Thoracic aorta (tissue), 2 donors: ENCODE results near the gene CDC16. TPM values are rescaled to one million over a fixed set of nuclear protein-coding genes. Genes with fewer than 3 reads are reported as not detected.

Experiments used
- ATAC-seq: fragments of 150-250 bp; one replicate; pipeline ENCODE4 v1.8.0; 2017; ENCODE audit warnings: low read depth; ENCODE audit not compliant: insufficient number of reproducible peaks, low FRiP score
- DNase-seq: peaks from one replicate; pipeline ENCODE4 v3.0.0-alpha.2; 2020; ENCODE audit warnings: low spot score
- H3K27ac ChIP-seq, 2 donors: fragments of 200-600 bp; sonication (generic); 1 replicate in 1 of 2; 2 replicates in 1 of 2; pipeline ENCODE4 v1.5.1; 2016; ENCODE audit warnings: mild to moderate bottlenecking in 2 of 2, moderate library complexity in 2 of 2
- H3K27me3 ChIP-seq: fragments of 200-600 bp; sonication (generic); replicated peaks from 2 replicates; pipeline ENCODE4 v1.6.0; 2016; ENCODE audit warnings: mild to moderate bottlenecking; ENCODE audit not compliant: insufficient read depth
- H3K36me3 ChIP-seq: fragments of 200-600 bp; sonication (generic); one replicate; pipeline ENCODE4 v1.5.1; 2016
- H3K4me1 ChIP-seq, 2 donors: fragments of 200-600 bp; sonication (generic); 1 replicate in 1 of 2; 2 replicates in 1 of 2; pipeline versions ENCODE4 v1.5.1 to v1.6.0; 2016; ENCODE audit warnings: low read depth in 2 of 2, mild to moderate bottlenecking in 1 of 2; ENCODE audit not compliant: control insufficient read depth in 1 of 2
- H3K4me3 ChIP-seq: fragments of 200-600 bp; sonication (generic); 2 replicates; pipeline ENCODE4 v1.5.1; 2016; ENCODE audit warnings: mild to moderate bottlenecking
- H3K9me3 ChIP-seq: fragments of 200-600 bp; sonication (generic); 2 replicates; pipeline ENCODE4 v1.5.1; 2016
- CTCF ChIP-seq: fragments of 200-600 bp; sonication (generic); IDR thresholded peaks from one replicate; pipeline ENCODE4 v1.5.1; 2019; ENCODE audit warnings: antibody characterized with exemption
- total RNA-seq, 2 donors: library from RNA; depleted of rRNA; stranded (reverse); fragments of >200 nt; gene quantifications; one replicate each; pipeline versions ENCODE4 v1.1.0 to v1.2.3, GENCODE V29; 2016

The CDC16 gene
- total RNA-seq, 2 donors from 2014 or later = 45.4 to 73.3 TPM

DNA sequence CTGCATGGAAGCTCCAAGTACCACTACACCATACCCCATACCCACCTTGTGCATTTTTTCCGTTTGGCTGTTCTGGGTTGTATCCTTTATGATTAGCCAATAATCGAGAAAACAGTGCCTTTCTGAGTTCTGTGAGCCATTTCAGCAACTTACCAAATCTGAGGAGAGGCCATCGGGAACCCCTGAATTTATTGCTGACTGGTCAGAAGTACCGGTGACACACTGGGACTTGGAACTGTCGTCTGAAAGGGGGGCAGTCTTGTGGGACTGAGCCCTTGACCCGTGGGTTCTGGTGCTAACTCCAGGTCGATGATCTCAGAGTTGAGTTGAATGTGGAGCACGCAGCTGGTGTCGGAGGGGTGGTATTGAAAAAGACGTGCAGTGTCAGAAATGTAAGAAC lies 61.8 kb downstream of the CDC16 start:
- H3K9me3 ChIP-seq = no peaks in the 10 kb centered on the region
- H3K4me3 ChIP-seq = no peak overlapping the region
- no peaks in the 10 kb centered on the region for H3K4me1 ChIP-seq
- no peaks in the 10 kb centered on the region for H3K27me3 ChIP-seq
- no peak for ATAC-seq
- TF ChIP-seq CTCF = no peak
- H3K36me3 ChIP-seq = peaks cover 36% of the 10 kb centered on the region
- DNase-seq = no peak
- no peak overlapping the region for H3K27ac ChIP-seq

DNA sequence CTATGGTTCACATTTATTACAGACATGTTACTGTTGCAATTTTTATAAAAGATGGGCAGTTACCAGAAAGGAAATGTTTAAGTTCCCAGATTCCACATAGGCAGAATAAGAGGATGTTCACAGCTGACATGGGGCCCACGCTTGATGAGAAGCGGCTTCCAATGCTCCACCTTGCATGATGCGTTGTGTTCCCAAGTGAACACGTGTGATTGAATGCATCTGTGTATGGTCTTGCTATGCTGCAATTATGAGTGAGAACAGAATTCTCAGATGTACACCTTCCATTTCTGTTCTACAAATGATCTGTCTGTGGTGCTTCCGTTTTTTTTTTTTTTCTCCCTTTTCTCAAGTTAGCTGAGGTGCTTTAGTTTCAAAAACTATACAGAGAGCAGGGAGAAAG lies 62.2 kb downstream of the CDC16 start:
- Histone ChIP-seq H3K36me3 (peaks cover 40% of the 10 kb centered on the region), H3K27me3 (no peaks in the 10 kb centered on the region), H3K27ac (no peak overlapping the region), H3K4me1 (no peaks in the 10 kb centered on the region), H3K9me3 (no peaks in the 10 kb centered on the region), H3K4me3 (no peak overlapping the region)
- no peak for TF ChIP-seq CTCF
- no peak for ATAC-seq
- DNase-seq = no peak

- TF ChIP-seq CTCF = no peak
- no peak overlapping the region for H3K27ac ChIP-seq
- ATAC-seq (no peak), DNase-seq (no peak)
- peaks cover 43% of the 10 kb centered on the region for H3K36me3 ChIP-seq
- no peaks in the 10 kb centered on the region for H3K27me3 ChIP-seq
- no peaks in the 10 kb centered on the region for H3K4me1 ChIP-seq
- no peak overlapping the region for H3K4me3 ChIP-seq
- no peaks in the 10 kb centered on the region for H3K9me3 ChIP-seq
Observed at GRCh38 chr13:114298866-114299265, 64.2 kb downstream of the CDC16 start.

DNA sequence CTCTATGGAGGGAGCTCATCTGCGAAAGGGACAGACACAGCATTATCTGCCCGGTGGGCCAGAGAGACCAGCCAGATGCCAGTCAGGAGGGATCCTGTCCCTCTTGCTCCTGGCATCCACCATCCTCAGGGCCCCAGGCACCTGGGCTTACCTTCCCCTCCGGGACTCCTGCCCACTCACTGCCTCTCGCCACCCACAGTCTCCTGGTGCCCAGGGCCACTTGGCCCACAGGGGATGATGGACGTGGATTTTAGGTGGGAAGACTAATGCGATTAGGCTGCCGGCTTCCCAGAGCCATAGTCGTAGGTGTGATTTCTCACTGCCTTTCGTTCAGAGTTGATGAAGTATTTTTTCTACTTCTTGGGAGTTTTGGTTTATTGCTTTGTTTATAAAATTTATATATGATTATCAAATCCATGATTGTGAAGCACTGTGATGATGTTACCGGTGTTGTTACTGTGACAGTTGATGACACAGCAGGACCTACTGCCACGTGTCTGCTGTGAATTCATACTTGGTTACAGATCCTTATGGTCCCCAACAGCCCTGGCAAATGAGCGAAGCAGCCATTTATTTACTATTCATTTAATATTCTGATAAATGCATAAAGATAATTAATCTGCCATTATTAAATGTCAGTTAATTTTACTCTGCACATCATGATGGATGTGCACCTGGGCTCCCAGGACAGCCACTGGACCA lies 65.1 kb downstream of the CDC16 start:
- H3K27me3 ChIP-seq = no peaks in the 10 kb centered on the region
- no peaks in the 10 kb centered on the region for H3K9me3 ChIP-seq
- no peak for DNase-seq
- no peak overlapping the region for H3K4me3 ChIP-seq
- H3K36me3 ChIP-seq = peaks cover 50% of the 10 kb centered on the region
- ATAC-seq = no peak
- TF ChIP-seq CTCF = no peak
- no peaks in the 10 kb centered on the region for H3K4me1 ChIP-seq
- no peak overlapping the region for H3K27ac ChIP-seq

- H3K36me3 ChIP-seq = peaks cover 48% of the 10 kb centered on the region
- ATAC-seq (no peak), DNase-seq (no peak)
- H3K4me1 ChIP-seq = no peaks in the 10 kb centered on the region
- H3K4me3 ChIP-seq = no peak overlapping the region
- no peak for TF ChIP-seq CTCF
- no peaks in the 10 kb centered on the region for H3K27me3 ChIP-seq
- H3K27ac ChIP-seq = no peak overlapping the region
- H3K9me3 ChIP-seq = no peaks in the 10 kb centered on the region
Observed at GRCh38 chr13:114303700-114304327, 69.1 kb downstream of the CDC16 start.
